Activated T-cell treated with anti-CD3 and anti-CD28 coated beads, Interleukin-2, amount 50 U/mL, for 72 hours (primary cell): ENCODE measurements around the gene PER2. TPM values are rescaled to one million over a fixed set of nuclear protein-coding genes. Genes with fewer than 3 reads are reported as not detected.

ENCODE experiments used
- ATAC-seq, 2 donors: fragments of 150-1000 bp; cut with Tn5 transposase; replicated peaks in 1 of 2; 2 replicates each; pipeline ENCODE4 v1.10.0; 2021; ENCODE audit warnings: moderate library complexity in 2 of 2, mild to moderate bottlenecking in 1 of 2
- DNase-seq, 2 donors: peaks; one replicate each; pipeline ENCODE4 v3.0.0; 2021 to 2022; ENCODE audit warnings: mixed read lengths in 1 of 2
- H3K27ac Mint-ChIP-seq: one replicate; pipeline ENCODE4 v1.8.0; 2022; ENCODE audit warnings: mild to moderate bottlenecking, moderate library complexity, mixed read lengths
- H3K27me3 Mint-ChIP-seq: one replicate; pipeline ENCODE4 v1.8.0; 2022; ENCODE audit warnings: low read depth, mixed read lengths
- H3K36me3 Mint-ChIP-seq, 2 donors: one replicate each; pipeline ENCODE4 v1.8.0; 2022; ENCODE audit warnings: mixed read lengths in 2 of 2, mild to moderate bottlenecking in 1 of 2; ENCODE audit not compliant: insufficient read depth in 2 of 2
- H3K4me1 Mint-ChIP-seq: one replicate; pipeline ENCODE4 v1.8.0; 2022; ENCODE audit warnings: low read depth, mixed read lengths
- H3K4me3 Mint-ChIP-seq, 2 donors: one replicate each; pipeline ENCODE4 v1.8.0; 2022; ENCODE audit warnings: mild to moderate bottlenecking in 2 of 2, mixed read lengths in 2 of 2, moderate library complexity in 2 of 2
- H3K9me3 Mint-ChIP-seq, 2 donors: one replicate each; pipeline ENCODE4 v1.8.0; 2022; ENCODE audit warnings: mixed read lengths in 2 of 2
- total RNA-seq, 2 donors: library from RNA; stranded (reverse); gene quantifications; one replicate each; pipeline ENCODE4 v1.2.3, GENCODE V29; 2022

The PER2 gene
- total RNA-seq, 2 donors from 2014 or later = 8.9 to 12.4 TPM

DNA sequence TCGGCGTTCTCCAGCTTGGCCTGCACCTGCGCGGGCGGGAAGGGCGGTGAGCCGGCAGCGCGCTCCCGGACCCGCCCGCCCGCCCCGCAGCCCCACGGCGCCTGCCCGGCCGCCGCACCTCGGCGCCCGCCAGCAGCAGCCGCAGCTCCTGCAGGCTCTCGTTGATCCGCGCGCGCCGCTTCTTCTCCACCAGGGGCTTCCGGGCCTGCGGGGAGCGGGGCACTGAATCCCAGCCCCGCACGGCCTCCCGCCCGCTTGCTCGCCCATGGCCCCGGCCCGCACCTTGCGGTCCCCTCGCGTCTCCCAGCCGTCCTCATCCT, 48.9 kb downstream of the PER2 start:
- H3K9me3 Mint-ChIP-seq = no peaks in the 10 kb centered on the region
- no peak overlapping the region for H3K27ac Mint-ChIP-seq
- peaks cover 0 to 2% of the 10 kb centered on the region in 2 donors for H3K36me3 Mint-ChIP-seq
- no peaks in the 10 kb centered on the region for H3K4me1 Mint-ChIP-seq
- ATAC-seq = peak; percentile 16 to 22
- peaks cover 31% of the 10 kb centered on the region for H3K27me3 Mint-ChIP-seq
- H3K4me3 Mint-ChIP-seq = peak overlapping the region; percentile 51 to 94
- peak; percentile 35 to 45 for DNase-seq

DNA sequence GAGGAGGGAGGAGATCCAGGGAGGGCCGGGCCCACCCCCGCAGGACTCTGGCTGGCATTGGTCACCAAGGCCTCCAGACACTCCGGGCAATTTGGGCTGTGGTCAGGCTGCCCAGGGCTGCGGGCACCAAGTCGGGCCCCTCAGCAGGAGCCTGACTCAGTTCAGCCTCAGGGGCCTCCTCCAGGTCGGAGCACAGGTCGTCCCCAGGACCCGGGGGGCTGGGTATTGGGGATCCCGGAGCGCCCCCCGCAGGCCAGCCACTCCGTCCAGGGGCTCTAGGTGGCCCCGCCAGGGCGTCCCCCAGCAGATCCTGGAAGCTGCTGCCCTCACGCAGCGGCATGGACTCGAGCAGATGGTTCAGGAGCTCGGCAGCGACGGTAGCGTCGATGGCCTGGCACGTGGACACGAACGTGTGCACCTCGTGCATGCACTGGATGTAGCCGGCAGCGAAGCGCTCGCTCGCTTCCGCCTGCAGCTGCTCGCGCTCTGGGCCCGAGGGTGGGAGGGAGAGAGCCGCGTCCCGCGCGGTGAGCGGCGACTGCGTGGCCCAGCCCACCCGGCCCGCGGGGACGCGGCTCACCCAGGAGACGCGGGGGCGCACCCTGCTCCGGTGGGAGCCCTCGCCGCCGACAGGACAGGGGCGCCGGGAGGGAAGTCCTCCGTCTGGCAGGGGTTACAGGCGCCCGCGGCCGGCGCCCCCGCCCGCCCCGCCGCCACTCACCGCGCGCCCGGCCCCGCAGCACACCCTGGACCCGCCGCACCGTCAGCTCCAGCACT, 49.5 kb downstream of the PER2 start:
- DNase-seq (peak; percentile 39 to 50), ATAC-seq (peak; percentile 5 to 25)
- H3K4me1 Mint-ChIP-seq = no peaks in the 10 kb centered on the region
- peaks cover 0 to 2% of the 10 kb centered on the region in 2 donors for H3K36me3 Mint-ChIP-seq
- no peak overlapping the region for H3K27ac Mint-ChIP-seq
- H3K4me3 Mint-ChIP-seq = peak overlapping the region in 1 of 2 donors; percentile 58
- H3K27me3 Mint-ChIP-seq = peaks cover 33% of the 10 kb centered on the region
- H3K9me3 Mint-ChIP-seq = no peaks in the 10 kb centered on the region

DNA sequence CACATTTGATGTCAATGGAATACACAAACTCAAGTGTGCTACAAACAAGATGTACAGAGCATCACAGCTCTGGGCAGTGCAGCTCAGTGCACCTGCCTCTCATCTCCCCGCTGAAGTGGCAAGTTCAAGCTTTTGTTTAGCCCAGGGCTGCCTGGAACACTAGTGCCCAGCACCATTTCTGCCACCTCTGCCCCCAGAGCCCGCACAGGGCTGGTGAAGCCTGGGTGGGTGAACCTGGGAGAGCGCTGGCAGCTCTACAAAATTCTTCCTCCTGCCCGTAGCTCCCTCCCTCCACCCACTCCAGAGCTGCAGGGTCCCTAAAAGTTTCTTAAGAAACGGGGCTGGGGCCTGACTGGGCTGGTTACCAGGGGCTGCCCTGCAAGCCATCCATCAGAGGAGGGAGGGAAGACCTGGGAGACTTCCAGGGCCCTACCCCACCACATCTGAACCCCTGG, 50.1 kb downstream of the PER2 start:
- DNase-seq (no peak), ATAC-seq (no peak)
- peaks cover 39% of the 10 kb centered on the region for H3K27me3 Mint-ChIP-seq
- H3K4me3 Mint-ChIP-seq = peak overlapping the region; percentile 12 to 58
- H3K4me1 Mint-ChIP-seq = no peaks in the 10 kb centered on the region
- H3K9me3 Mint-ChIP-seq = no peaks in the 10 kb centered on the region
- H3K27ac Mint-ChIP-seq = no peak overlapping the region
- peaks cover 0 to 2% of the 10 kb centered on the region in 2 donors for H3K36me3 Mint-ChIP-seq

DNA sequence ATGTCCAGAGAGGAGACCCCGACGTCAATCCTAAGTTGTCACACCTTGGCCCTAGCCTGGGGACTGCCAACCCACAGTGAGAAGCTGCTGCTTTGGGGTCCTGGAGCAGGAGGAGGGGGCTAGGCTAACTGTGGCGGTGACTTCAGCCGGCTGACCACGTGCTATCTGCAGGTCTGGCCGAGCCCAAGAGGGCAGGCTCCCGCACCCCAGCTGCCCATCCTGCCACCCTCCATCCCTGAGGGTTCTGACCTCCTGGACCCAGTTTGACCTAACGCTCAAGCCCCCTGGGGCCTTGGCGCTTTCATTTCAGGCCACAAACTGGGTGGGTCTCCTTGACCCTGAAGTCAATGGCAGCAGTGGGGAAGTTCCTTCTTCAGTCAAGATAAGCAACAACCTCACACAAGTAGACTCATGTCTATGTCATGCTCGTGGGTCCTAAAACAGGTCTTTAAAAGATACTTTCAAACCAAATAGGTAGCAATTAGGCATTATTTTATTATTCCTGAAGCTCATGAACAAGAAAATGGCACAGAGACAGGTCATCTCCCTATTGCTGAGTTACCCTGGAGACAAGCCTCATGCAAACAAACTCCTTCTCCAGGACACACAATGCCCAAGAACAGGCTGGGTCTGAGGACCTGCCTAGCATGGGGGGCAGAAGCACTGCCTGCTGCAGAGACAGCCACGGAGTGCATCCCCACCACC, 50.8 kb downstream of the PER2 start:
- no peaks in the 10 kb centered on the region for H3K4me1 Mint-ChIP-seq
- ATAC-seq = no peak
- H3K27me3 Mint-ChIP-seq = peaks cover 41% of the 10 kb centered on the region
- H3K36me3 Mint-ChIP-seq = peaks cover 0 to 2% of the 10 kb centered on the region in 2 donors
- no peaks in the 10 kb centered on the region for H3K9me3 Mint-ChIP-seq
- DNase-seq = no peak
- H3K27ac Mint-ChIP-seq = no peak overlapping the region
- no peak overlapping the region for H3K4me3 Mint-ChIP-seq

DNA sequence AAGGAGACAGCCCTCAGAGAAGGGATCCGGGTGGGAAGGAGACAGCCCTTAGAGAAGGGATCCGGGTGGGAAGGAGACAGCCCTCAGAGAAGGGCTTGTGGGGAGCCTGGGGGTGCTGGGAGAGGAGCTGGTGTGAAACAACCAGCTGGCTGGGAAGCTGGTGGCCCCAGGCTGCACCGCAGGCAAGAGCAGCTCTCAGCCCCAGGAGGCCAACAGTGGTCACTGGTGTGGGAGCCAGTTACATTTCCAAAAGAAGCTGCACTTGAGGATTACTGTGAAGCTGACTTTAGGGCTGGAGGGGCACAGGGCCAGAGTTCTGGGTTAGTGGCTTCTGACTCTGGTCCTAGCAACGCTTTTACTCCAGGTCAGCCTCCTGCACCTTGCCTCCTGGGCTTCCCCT, 51.8 kb downstream of the PER2 start:
- ATAC-seq (no peak), DNase-seq (no peak)
- Mint-ChIP-seq H3K4me3 (no peak overlapping the region), H3K36me3 (peaks cover 0 to 2% of the 10 kb centered on the region in 2 donors), H3K27me3 (peaks cover 38% of the 10 kb centered on the region), H3K27ac (no peak overlapping the region), H3K4me1 (peaks cover 7% of the 10 kb centered on the region), H3K9me3 (no peaks in the 10 kb centered on the region)

DNA sequence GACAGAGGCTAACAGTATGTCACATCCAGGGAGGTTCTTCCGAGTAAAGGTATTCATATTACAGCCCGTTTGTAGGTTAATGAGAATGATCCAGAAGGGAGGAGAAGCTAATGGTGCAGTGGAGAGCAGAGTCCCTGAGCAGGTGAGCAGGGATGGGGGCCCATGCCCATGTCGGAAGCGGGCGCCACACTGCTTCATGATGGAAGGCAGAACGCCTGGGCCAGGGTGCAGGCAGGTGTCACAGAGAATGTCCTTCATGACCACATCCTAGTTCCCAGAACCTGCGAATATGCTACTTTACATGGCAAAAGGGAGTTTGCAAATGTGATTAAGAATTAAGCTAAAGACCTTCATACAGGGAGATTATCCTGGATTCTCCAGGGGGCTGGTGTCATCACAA, 52.6 kb downstream of the PER2 start:
- Mint-ChIP-seq H3K4me1 (peaks cover 12% of the 10 kb centered on the region), H3K36me3 (peaks cover 0 to 2% of the 10 kb centered on the region in 2 donors), H3K27ac (no peak overlapping the region), H3K9me3 (no peaks in the 10 kb centered on the region), H3K4me3 (no peak overlapping the region), H3K27me3 (peaks cover 36% of the 10 kb centered on the region)
- ATAC-seq (no peak), DNase-seq (no peak)

DNA sequence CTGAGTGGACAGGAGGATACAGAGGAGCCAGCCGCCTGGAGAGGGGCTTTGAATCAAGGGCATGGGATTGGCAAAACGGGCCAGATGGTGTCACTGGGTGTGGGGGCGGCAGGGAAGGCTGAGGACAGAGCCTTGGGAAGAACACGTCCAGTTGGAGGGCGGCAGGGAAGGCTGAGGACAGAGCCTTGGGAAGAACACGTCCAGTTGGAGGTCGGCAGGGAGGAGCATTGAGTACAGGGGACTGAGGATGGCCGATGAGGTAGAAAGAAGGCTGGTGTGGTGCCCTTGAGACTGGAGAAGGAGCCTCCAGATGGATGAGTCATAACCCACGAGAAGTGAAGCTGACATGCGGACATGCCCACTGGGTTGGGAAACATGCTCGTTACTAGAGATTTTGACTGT, 53.1 kb downstream of the PER2 start:
- DNase-seq = no peak
- peaks cover 0 to 2% of the 10 kb centered on the region in 2 donors for H3K36me3 Mint-ChIP-seq
- H3K4me3 Mint-ChIP-seq = no peak overlapping the region
- H3K27ac Mint-ChIP-seq = no peak overlapping the region
- H3K9me3 Mint-ChIP-seq = no peaks in the 10 kb centered on the region
- peaks cover 34% of the 10 kb centered on the region for H3K27me3 Mint-ChIP-seq
- H3K4me1 Mint-ChIP-seq = peaks cover 17% of the 10 kb centered on the region
- ATAC-seq = no peak

DNA sequence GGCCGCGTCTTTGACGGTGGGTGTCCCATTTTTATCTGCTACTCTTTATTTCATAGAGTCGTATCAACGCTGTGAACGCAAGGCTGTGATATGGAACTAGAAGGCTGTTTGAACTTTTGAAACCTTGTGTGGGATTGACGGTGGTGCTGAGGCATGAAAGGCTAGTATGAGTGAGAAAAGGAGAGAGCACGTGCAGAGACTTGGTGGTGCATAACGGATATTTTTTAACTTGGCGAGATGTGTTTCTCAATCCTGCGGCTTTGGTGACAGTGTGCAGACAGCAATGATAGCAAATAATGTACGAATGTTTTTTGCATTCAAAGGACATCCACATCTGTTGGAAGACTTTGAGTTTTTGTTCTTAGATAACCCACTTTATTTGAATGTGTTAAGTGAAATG, 54.8 kb downstream of the PER2 start:
- DNase-seq = no peak
- H3K4me3 Mint-ChIP-seq = peak overlapping the region; percentile 31 to 34
- H3K4me1 Mint-ChIP-seq = peaks cover 31% of the 10 kb centered on the region
- no peaks in the 10 kb centered on the region for H3K36me3 Mint-ChIP-seq
- H3K27ac Mint-ChIP-seq = no peak overlapping the region
- H3K9me3 Mint-ChIP-seq = no peaks in the 10 kb centered on the region
- ATAC-seq = no peak
- peaks cover 30% of the 10 kb centered on the region for H3K27me3 Mint-ChIP-seq

DNA sequence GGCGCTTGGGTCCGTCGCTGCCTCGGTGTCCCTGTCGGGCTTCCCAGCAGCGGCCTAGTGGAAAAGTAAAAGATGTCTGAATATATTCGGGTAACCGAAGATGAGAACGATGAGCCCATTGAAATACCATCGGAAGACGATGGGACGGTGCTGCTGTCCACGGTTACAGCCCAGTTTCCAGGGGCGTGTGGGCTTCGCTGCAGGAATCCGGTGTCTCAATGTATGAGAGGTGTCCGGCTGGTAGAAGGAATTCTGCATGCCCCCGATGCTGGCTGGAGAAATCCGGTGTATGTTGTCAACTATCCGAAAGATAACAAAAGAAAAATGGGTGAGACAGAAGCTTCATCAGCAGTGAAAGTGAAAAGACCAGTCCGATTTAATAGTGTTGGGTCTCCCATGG, 56.6 kb downstream of the PER2 start:
- H3K36me3 Mint-ChIP-seq = peaks cover 0 to under 1% of the 10 kb centered on the region in 2 donors
- H3K27ac Mint-ChIP-seq = no peak overlapping the region
- DNase-seq = no peak
- peaks cover 31% of the 10 kb centered on the region for H3K4me1 Mint-ChIP-seq
- peaks cover 30% of the 10 kb centered on the region for H3K27me3 Mint-ChIP-seq
- no peaks in the 10 kb centered on the region for H3K9me3 Mint-ChIP-seq
- H3K4me3 Mint-ChIP-seq = peak overlapping the region; percentile 80 to 92
- no peak for ATAC-seq

DNA sequence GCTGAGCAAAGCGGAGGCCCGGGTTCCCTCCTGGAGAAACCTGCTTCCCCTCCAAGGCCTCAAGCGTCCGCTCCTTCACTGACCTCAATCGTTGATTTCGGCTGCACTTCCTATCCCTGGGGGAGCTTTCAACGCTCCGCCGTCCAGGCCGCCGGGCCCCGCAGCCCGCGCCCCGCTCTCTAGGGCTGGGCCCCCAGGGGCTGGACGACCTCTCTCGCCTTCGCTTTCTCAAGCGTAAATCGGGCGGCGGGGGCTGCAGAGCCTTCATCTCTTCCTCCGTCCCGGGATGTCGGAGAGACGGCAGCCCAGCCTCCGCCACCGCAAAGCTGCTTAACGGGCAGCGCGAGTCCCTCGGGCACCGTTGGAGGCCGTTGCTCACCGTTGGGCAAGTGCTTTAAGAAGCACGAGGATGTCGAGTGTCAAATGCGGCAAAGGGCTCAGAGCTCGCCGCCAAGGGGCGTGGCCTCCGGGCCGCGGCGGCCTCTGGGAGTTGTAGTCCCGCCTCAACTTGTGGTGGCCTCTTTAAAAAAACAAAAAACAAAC, 57.1 kb downstream of the PER2 start:
- Mint-ChIP-seq H3K27me3 (peaks cover 27% of the 10 kb centered on the region), H3K27ac (no peak overlapping the region)
- peak; percentile 90 to 93 for ATAC-seq

DNA sequence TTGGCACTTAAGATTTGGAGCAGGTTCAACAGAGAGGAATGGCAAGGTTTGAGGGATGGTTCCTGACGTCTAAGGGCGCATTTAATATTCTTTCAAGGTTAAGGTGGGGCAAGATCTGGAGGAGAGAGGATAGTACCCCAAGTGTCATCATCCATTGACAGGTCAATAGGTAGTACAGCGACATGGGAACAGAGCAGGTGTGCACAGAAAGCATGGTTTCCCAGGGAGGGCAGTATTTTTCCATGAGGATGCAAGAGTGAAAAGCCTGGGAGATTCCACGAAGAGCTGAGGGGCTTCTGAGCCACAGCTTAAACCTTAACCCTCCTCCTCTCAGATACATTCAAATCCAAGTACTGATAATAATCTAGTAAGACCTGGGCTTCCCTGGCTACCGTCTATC, 57.7 kb downstream of the PER2 start:
- peak overlapping the region; percentile 80 to 92 for H3K4me3 Mint-ChIP-seq
- peaks cover 31% of the 10 kb centered on the region for H3K4me1 Mint-ChIP-seq
- ATAC-seq (no peak), DNase-seq (no peak)
- no peaks in the 10 kb centered on the region for H3K9me3 Mint-ChIP-seq
- H3K27ac Mint-ChIP-seq = no peak overlapping the region
- H3K27me3 Mint-ChIP-seq = peaks cover 21% of the 10 kb centered on the region
- peaks cover 0 to 1% of the 10 kb centered on the region in 2 donors for H3K36me3 Mint-ChIP-seq

More for the DNA sequence above, 57.1 kb downstream of the PER2 start:
- peak; percentile 81 to 83 for DNase-seq
- peaks cover 0 to 1% of the 10 kb centered on the region in 2 donors for H3K36me3 Mint-ChIP-seq
- H3K4me1 Mint-ChIP-seq = peaks cover 31% of the 10 kb centered on the region
- peak overlapping the region; percentile 80 to 92 for H3K4me3 Mint-ChIP-seq
- H3K9me3 Mint-ChIP-seq = no peaks in the 10 kb centered on the region

DNA sequence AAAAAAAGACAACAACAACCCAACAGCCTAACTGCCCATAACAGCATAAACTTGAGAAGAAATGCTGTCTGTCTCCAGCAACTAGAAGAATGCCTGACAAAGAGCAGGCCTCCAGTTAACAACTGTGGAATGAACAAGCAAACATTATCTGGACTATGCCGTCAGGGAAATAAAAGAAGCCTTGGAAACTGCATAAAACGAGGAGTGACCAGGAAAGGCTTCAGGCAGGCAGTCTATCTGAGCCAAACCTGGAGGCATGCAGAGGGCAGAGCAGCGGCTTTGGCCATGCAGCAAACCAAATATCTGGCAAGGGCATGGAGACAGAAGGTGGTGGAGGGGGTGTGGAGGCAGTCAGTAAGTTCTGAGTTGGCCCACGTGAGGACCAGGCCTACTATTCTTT, 59.7 kb downstream of the PER2 start:
- Mint-ChIP-seq H3K4me3 (no peak overlapping the region), H3K9me3 (no peaks in the 10 kb centered on the region), H3K27ac (no peak overlapping the region), H3K27me3 (peaks cover 6% of the 10 kb centered on the region), H3K4me1 (peaks cover 31% of the 10 kb centered on the region), H3K36me3 (peaks cover 0 to 3% of the 10 kb centered on the region in 2 donors)
- no peak for DNase-seq
- ATAC-seq = no peak

DNA sequence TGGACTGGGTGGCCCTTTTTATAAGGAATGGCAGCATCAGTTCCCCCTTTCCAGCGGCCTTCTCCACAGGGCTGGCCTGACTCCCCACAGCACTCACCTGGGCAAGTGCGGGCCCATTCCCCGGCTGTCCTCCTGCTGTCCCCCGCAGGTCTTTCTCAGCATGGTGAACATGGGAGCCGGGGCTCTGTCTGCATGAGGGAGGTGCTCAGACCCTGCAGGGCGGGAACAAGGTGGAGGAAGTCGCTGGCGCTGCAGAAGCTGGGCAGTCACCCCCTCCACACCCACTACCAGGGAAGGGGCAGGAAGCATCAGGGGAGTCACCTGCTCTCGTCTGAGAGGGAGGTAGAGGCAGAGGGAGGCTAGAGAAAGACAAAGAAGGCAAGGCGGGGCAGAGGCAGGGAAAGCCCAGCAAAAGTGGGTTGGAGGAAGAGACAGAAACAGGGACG, 60.8 kb downstream of the PER2 start:
- ATAC-seq (no peak), DNase-seq (no peak)
- H3K27me3 Mint-ChIP-seq = no peaks in the 10 kb centered on the region
- H3K27ac Mint-ChIP-seq = no peak overlapping the region
- no peak overlapping the region for H3K4me3 Mint-ChIP-seq
- H3K9me3 Mint-ChIP-seq = no peaks in the 10 kb centered on the region
- H3K4me1 Mint-ChIP-seq = peaks cover 31% of the 10 kb centered on the region
- H3K36me3 Mint-ChIP-seq = peaks cover 0 to 3% of the 10 kb centered on the region in 2 donors
